Loucy (cell line): ENCODE data around the gene RTN3.
"Not testable (repeated sequence)": the region's sequence is repeated elsewhere in the genome, so short reads cannot be mapped to it uniquely, and the experiment has no call there.

Experiments
- EZH2phosphoT487 ChIP-seq: fragments of 200-600 bp; IDR thresholded peaks from 2 replicates; pipeline ENCODE4 v1.6.1; 2018; ENCODE audit warnings: antibody characterized with exemption, mild to moderate bottlenecking, moderate library complexity, borderline replicate concordance
- TF ChIP-seq, protein P1 (sequence below): fragments of 200-600 bp; sonication (generic); conservative IDR thresholded peaks from 2 replicates; pipeline ENCODE4 v1.5.1; 2014; ENCODE audit warnings: mild to moderate bottlenecking, antibody characterized with exemption, low read length

DNA sequence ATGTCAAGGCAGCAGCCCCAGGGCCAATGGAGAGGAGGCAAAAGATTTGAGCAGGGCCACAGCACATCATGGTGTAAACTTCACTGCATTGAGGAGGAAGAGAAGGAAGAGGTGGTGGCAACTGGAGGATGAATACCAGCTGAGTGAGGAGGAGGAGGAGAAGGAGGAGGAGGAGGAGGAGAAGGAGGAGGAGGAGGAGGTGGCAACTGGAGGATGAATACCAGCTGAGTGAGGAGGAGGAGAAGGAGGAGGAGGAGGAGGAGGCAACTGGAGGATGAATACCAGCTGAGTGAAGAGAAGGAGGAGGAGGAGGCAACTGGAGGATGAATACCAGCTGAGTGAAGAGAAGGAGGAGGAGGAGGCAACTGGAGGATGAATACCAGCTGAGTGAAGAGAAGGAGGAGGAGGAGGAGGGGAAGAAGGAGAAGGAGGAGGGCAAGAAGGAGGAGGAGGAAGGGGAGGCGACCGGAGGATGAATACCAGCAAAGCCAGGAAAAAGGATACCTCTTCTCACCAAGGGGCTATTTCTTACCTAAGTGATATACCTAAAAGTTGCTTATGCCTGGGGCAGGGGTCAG is 90.5 kb downstream of the RTN3 start:
- TF ChIP-seq, protein P1, sequence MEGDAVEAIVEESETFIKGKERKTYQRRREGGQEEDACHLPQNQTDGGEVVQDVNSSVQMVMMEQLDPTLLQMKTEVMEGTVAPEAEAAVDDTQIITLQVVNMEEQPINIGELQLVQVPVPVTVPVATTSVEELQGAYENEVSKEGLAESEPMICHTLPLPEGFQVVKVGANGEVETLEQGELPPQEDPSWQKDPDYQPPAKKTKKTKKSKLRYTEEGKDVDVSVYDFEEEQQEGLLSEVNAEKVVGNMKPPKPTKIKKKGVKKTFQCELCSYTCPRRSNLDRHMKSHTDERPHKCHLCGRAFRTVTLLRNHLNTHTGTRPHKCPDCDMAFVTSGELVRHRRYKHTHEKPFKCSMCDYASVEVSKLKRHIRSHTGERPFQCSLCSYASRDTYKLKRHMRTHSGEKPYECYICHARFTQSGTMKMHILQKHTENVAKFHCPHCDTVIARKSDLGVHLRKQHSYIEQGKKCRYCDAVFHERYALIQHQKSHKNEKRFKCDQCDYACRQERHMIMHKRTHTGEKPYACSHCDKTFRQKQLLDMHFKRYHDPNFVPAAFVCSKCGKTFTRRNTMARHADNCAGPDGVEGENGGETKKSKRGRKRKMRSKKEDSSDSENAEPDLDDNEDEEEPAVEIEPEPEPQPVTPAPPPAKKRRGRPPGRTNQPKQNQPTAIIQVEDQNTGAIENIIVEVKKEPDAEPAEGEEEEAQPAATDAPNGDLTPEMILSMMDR, result not testable (repeated sequence)
- TF ChIP-seq EZH2phosphoT487, result not testable (repeated sequence)
